ENCODE data around the gene TMEM72. TPM values are rescaled to one million over a fixed set of nuclear protein-coding genes. Genes with fewer than 3 reads are reported as not detected.

TMEM72 gene
- total RNA-seq, 1 donor from 2014 or later, result not detected

DNA sequence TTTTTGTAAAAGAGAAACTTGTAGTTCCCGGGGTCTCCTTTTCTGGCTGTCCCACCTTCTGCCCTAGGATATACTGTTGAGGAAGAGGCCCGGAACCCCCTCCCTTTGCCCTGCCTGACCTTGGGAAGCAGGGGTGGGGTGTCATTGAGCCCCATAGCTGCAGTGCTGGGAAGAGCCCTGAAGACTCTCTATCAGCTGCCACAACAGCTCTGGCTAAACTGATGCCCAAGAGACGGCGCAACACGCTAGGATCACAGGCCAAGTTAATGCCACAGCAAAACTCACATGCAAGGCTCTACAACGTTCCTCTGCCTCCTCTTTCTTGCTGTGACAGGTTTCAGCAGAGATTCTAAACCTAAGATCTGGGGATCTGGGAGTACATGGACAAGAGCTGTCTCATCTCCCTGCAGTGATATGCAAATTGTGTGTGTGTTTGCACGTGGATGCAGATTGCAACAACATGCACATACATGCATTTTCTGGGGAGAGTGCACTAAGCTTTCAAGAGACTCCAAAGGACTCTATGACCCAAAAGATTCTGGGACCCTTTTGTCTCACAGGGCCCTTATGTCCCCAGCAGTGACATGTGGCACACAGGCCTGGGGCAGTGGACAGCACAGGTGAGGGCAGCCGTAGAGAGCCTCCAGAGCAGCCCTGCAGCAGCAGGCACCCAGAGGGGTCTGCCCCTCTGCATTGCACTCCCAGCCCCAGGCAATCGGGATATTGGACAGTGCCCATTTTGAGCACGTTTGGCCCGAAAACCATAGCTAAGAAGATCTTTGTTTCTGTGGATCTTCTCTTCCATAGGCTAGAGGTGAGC is 51.0 kb downstream of the TMEM72 start:
- H2AFZ ChIP-seq (ENCODE audit: low read depth, low read length), result no peak overlapping the region
- H3K79me2 ChIP-seq (ENCODE audit: insufficient read depth, low read length), result no peaks in the 10 kb centered on the region
- H3K4me2 ChIP-seq (ENCODE audit: low read length), result no peak overlapping the region
- TF ChIP-seq EZH2 (IDR thresholded peaks at IDR 0.05; ENCODE audit: insufficient read depth, low read length), result no peak
- TF ChIP-seq, protein P1, sequence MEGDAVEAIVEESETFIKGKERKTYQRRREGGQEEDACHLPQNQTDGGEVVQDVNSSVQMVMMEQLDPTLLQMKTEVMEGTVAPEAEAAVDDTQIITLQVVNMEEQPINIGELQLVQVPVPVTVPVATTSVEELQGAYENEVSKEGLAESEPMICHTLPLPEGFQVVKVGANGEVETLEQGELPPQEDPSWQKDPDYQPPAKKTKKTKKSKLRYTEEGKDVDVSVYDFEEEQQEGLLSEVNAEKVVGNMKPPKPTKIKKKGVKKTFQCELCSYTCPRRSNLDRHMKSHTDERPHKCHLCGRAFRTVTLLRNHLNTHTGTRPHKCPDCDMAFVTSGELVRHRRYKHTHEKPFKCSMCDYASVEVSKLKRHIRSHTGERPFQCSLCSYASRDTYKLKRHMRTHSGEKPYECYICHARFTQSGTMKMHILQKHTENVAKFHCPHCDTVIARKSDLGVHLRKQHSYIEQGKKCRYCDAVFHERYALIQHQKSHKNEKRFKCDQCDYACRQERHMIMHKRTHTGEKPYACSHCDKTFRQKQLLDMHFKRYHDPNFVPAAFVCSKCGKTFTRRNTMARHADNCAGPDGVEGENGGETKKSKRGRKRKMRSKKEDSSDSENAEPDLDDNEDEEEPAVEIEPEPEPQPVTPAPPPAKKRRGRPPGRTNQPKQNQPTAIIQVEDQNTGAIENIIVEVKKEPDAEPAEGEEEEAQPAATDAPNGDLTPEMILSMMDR (IDR thresholded peaks at IDR 0.05; ENCODE audit: insufficient read depth, low read depth, low read length), result no peak
- peak overlapping the region; percentile 20 for H3K27ac Mint-ChIP-seq (ENCODE audit: unreplicated experiment)
- no peaks in the 10 kb centered on the region for H3K36me3 Mint-ChIP-seq (ENCODE audit: low read depth, unreplicated experiment)
- FAIRE-seq (no peak), DNase-seq (ENCODE audit: low read depth) (no peak)
- peaks cover 76% of the 10 kb centered on the region for H3K4me1 Mint-ChIP-seq (ENCODE audit: low read depth, unreplicated experiment)
- H3K9me3 Mint-ChIP-seq (ENCODE audit: unreplicated experiment), result no peaks in the 10 kb centered on the region
- no peaks in the 10 kb centered on the region for H4K20me1 ChIP-seq (ENCODE audit: insufficient read depth, low read length)
- no peaks in the 10 kb centered on the region for H3K27me3 Mint-ChIP-seq (ENCODE audit: low read depth, unreplicated experiment)
- no peaks in the 10 kb centered on the region for H3K9me3 ChIP-seq (ENCODE audit: insufficient read depth, low read depth, low read length)
- no peak overlapping the region for H3K27ac ChIP-seq (ENCODE audit: low read depth, low read length)
- no peaks in the 10 kb centered on the region for H3K36me3 ChIP-seq (ENCODE audit: insufficient read depth, low read length)
- H3K4me3 ChIP-seq (ENCODE audit: insufficient read depth, low read depth, low read length), result no peak overlapping the region
- H3K4me1 ChIP-seq (ENCODE audit: insufficient read depth, low read length), result peaks cover 38% of the 10 kb centered on the region
- H3K4me3 Mint-ChIP-seq (ENCODE audit: unreplicated experiment), result peak overlapping the region; percentile 90
- H3K9ac ChIP-seq (ENCODE audit: low read length), result no peak overlapping the region
- no peaks in the 10 kb centered on the region for H3K27me3 ChIP-seq (ENCODE audit: insufficient read depth, low read length)

DNA sequence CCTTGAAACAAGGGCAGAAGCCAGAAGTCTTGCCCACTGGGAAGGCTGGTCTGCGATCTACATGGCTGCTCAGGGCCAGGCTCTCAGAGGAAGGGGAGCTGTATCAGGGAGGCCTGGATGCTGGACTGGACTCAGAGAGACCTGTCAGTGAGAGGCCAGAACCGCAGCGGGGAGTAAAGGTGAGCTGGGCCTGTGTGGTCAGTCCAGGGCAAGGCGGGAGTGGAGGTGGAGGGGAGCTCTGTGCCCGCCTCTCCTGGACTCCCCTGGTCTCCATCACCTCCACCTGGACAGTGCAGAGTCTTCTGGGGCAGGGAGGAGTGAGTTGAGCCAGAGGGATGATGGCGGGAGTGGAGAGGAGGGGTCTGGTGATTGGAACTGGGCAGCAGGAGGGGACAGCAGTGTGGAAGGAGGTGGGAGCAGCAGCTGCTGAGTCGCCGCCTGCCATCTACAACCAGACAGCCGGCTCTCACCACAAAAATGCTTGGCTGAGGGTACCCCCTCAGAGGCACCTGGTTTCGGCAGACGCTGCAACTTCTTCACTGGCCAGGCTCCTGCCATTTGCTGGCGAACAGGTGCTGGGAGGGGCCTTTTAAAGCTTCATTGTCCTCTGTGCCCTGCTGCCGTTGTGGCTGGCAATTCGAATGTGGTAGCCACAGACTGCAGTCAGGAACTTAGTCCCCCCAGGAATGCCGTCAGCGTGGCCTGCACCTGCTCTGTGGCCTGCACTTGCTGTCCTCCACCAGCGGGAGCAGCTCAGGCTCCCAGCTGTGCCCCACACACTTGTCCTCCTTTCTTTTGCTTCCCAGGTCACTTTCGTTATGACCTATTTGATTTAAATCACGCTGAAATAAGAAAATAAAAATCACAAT is 52.0 kb downstream of the TMEM72 start:
- no peak for TF ChIP-seq EZH2 (IDR thresholded peaks at IDR 0.05; ENCODE audit: insufficient read depth, low read length)
- TF ChIP-seq, protein P1 (IDR thresholded peaks at IDR 0.05; ENCODE audit: insufficient read depth, low read depth, low read length), result no peak
- no peak overlapping the region for H3K9ac ChIP-seq (ENCODE audit: low read length)
- no peaks in the 10 kb centered on the region for H3K79me2 ChIP-seq (ENCODE audit: insufficient read depth, low read length)
- peak overlapping the region; percentile 68 for H3K4me3 Mint-ChIP-seq (ENCODE audit: unreplicated experiment)
- no peak overlapping the region for H2AFZ ChIP-seq (ENCODE audit: low read depth, low read length)
- no peak overlapping the region for H3K4me3 ChIP-seq (ENCODE audit: insufficient read depth, low read depth, low read length)
- FAIRE-seq (no peak), DNase-seq (ENCODE audit: low read depth) (no peak)
- H3K36me3 Mint-ChIP-seq (ENCODE audit: low read depth, unreplicated experiment), result no peaks in the 10 kb centered on the region
- no peaks in the 10 kb centered on the region for H3K36me3 ChIP-seq (ENCODE audit: insufficient read depth, low read length)
- peaks cover 38% of the 10 kb centered on the region for H3K4me1 ChIP-seq (ENCODE audit: insufficient read depth, low read length)
- no peaks in the 10 kb centered on the region for H4K20me1 ChIP-seq (ENCODE audit: insufficient read depth, low read length)
- H3K27ac Mint-ChIP-seq (ENCODE audit: unreplicated experiment), result peak overlapping the region; percentile 43
- no peaks in the 10 kb centered on the region for H3K27me3 ChIP-seq (ENCODE audit: insufficient read depth, low read length)
- H3K4me2 ChIP-seq (ENCODE audit: low read length), result no peak overlapping the region
- H3K27ac ChIP-seq (ENCODE audit: low read depth, low read length), result no peak overlapping the region
- H3K4me1 Mint-ChIP-seq (ENCODE audit: low read depth, unreplicated experiment), result peaks cover 77% of the 10 kb centered on the region
- H3K27me3 Mint-ChIP-seq (ENCODE audit: low read depth, unreplicated experiment), result no peaks in the 10 kb centered on the region
- no peaks in the 10 kb centered on the region for H3K9me3 Mint-ChIP-seq (ENCODE audit: unreplicated experiment)
- no peaks in the 10 kb centered on the region for H3K9me3 ChIP-seq (ENCODE audit: insufficient read depth, low read depth, low read length)
